Endothelial cell (in vitro differentiated cells): Measurements from ENCODE around the gene CTCF. TPM values are rescaled to one million over a fixed set of nuclear protein-coding genes. Genes with fewer than 3 reads are reported as not detected.

Source experiments
- DNase-seq: peaks from one replicate; pipeline ENCODE4 v3.0.0; 2021; ENCODE audit warnings: low spot score
- H3K27ac Mint-ChIP-seq: one replicate; pipeline ENCODE4 v1.8.0; 2021; ENCODE audit warnings: mixed read lengths, inconsistent platforms; ENCODE audit not compliant: unreplicated experiment
- H3K27me3 Mint-ChIP-seq: one replicate; pipeline ENCODE4 v1.8.0; 2021; ENCODE audit warnings: mild to moderate bottlenecking, moderate library complexity, mixed read lengths, inconsistent platforms; ENCODE audit not compliant: unreplicated experiment
- H3K36me3 Mint-ChIP-seq: one replicate; pipeline ENCODE4 v1.8.0; 2021; ENCODE audit warnings: mild to moderate bottlenecking, low read depth, mixed read lengths, inconsistent platforms; ENCODE audit not compliant: unreplicated experiment
- H3K4me1 Mint-ChIP-seq: one replicate; pipeline ENCODE4 v1.8.0; 2021; ENCODE audit warnings: mild to moderate bottlenecking, mixed read lengths, inconsistent platforms; ENCODE audit not compliant: unreplicated experiment
- H3K4me3 Mint-ChIP-seq: one replicate; pipeline ENCODE4 v1.8.0; 2021; ENCODE audit warnings: mild to moderate bottlenecking, mixed read lengths, inconsistent platforms; ENCODE audit not compliant: unreplicated experiment
- H3K9me3 Mint-ChIP-seq: one replicate; pipeline ENCODE4 v1.8.0; 2021; ENCODE audit warnings: mixed read lengths, inconsistent platforms; ENCODE audit not compliant: unreplicated experiment
- total RNA-seq: library from RNA; stranded (reverse); fragmentation: NEBNext Ultra II Directional; extraction: Animal tissue kit (Norgen Biotek cat#: 25700); gene quantifications from one replicate; pipeline ENCODE4 v1.2.1, GENCODE V29; 2021; ENCODE audit not compliant: unreplicated experiment
- TF ChIP-seq, protein P1 (sequence below): fragments of 200-600 bp; sonication (generic); IDR thresholded peaks from one replicate; pipeline ENCODE4 v1.5.0; 2021; ENCODE audit warnings: antibody characterized with exemption; ENCODE audit not compliant: unreplicated experiment

Gene CTCF
- total RNA-seq, 1 donor from 2014 or later = 40.1 TPM

DNA sequence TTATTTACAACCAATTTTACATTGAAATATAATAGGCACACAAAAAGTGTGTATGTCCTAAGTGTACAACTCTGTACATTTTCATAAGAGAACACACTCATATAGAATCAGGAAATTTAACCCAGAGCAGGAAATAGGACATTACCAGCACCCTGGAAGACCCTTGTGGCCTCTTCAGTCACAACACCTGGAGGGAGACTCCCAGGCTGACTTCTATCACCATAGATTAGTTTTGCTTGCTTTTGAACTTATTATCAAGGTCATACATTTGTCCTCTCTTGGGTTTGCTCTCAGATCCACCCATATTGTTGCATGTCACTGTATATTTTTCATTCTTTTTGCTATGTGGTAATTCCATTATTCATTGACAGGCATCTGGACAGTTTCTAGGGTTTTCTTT lies 27.9 kb upstream of the CTCF start:
- H3K27me3 Mint-ChIP-seq = peaks cover 36% of the 10 kb centered on the region
- H3K9me3 Mint-ChIP-seq = no peaks in the 10 kb centered on the region
- DNase-seq = no peak
- peaks cover 10% of the 10 kb centered on the region for H3K36me3 Mint-ChIP-seq
- H3K27ac Mint-ChIP-seq = no peak overlapping the region
- peaks cover 55% of the 10 kb centered on the region for H3K4me1 Mint-ChIP-seq
- TF ChIP-seq, protein P1, sequence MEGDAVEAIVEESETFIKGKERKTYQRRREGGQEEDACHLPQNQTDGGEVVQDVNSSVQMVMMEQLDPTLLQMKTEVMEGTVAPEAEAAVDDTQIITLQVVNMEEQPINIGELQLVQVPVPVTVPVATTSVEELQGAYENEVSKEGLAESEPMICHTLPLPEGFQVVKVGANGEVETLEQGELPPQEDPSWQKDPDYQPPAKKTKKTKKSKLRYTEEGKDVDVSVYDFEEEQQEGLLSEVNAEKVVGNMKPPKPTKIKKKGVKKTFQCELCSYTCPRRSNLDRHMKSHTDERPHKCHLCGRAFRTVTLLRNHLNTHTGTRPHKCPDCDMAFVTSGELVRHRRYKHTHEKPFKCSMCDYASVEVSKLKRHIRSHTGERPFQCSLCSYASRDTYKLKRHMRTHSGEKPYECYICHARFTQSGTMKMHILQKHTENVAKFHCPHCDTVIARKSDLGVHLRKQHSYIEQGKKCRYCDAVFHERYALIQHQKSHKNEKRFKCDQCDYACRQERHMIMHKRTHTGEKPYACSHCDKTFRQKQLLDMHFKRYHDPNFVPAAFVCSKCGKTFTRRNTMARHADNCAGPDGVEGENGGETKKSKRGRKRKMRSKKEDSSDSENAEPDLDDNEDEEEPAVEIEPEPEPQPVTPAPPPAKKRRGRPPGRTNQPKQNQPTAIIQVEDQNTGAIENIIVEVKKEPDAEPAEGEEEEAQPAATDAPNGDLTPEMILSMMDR = no peak
- H3K4me3 Mint-ChIP-seq = no peak overlapping the region

DNA sequence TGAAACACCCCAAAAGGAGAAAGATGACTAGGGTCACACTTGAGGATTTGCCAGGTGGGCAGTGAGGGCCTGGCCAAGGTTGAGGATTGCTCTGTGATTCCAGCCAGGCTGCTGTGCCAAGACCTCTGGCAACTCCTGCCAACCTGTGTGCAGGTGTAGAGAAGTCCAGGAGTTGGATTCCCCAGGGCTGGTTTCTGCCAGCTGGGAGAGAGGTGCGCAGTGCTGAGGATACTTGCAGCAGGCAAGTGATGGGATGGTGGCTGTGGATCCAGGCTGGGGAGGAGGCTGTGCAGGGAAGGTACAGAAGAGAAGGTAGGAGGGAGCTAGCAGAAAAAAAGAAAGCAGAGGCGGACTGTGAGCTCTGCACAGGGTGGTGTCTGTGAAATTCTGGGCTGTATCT lies 27.1 kb upstream of the CTCF start:
- Mint-ChIP-seq H3K4me3 (peak overlapping the region; percentile 57), H3K36me3 (peaks cover 14% of the 10 kb centered on the region), H3K27ac (peak overlapping the region; percentile 23), H3K27me3 (peaks cover 39% of the 10 kb centered on the region), H3K9me3 (no peaks in the 10 kb centered on the region), H3K4me1 (peaks cover 55% of the 10 kb centered on the region)
- DNase-seq = no peak
- TF ChIP-seq, protein P1 = no peak

DNA sequence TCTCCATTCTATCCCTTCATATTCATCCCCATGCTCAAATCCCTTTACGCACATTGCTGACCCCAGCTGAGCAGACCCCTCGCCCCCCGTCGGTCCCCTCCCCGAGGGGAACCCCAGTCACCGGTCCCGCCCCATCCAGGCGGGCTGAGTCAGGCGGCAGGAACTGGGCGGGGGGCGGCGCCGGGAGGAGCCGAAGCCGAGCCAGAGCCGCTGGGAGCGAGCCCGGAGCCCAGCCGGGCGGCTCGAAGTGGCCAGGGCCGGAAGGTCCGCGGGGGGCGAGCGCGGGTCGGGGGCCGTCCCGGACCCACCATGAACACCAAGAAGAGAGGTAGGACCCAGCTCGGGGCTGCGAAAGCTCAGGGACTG lies 25.1 kb upstream of the CTCF start:
- no peaks in the 10 kb centered on the region for H3K9me3 Mint-ChIP-seq
- DNase-seq = peak; percentile 84
- H3K4me1 Mint-ChIP-seq = peaks cover 53% of the 10 kb centered on the region
- H3K4me3 Mint-ChIP-seq = peak overlapping the region; percentile 96
- peaks cover 41% of the 10 kb centered on the region for H3K27me3 Mint-ChIP-seq
- peak overlapping the region; percentile 93 for H3K27ac Mint-ChIP-seq
- peaks cover 29% of the 10 kb centered on the region for H3K36me3 Mint-ChIP-seq
- TF ChIP-seq, protein P1 = no peak

DNA sequence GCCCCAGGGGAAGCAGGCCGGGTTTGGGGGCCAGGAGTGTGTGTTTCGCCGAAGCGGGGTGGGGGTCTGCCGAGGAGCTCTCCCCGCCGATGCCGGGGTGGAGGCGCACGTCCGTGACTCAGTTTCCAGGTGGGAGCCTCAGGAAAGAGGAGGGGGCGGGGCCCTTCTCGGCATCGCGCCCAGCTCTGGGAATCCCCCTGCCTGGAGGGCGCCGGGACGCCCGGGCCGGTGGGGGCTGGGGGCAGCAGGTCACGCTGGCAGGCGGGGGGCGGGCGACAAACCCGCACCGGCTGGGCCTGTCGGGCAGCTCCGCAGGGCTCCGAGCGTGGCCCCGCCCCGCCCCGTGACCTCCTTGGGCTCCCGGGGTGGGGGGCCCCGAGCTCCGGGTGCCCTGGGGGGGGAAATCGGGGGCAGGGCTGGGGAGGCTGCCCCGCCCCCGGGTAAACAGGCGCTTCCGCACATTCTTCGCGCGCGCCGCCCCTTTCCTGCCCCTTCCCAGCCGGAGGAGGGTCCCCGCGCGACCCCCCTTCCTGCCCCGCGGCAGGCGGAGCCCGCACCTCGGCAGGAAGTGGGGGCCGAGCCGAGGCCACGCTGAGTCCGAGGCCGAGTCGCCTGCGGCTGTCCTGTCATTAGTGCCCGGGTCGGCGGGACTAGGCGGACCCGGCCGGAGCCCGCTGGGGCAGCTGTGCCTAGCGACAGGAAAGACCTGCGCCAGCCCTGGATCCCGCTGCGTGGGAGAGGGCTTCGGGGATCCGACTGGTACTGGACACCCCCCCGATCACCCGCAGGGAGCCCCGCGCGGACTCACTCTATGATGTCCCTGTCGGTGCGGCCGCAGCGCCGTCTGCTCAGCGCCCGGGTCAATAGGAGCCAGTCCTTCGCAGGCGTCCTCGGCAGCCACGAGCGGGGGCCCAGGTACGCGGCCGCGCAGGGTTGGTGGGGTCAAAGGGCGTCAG lies 24.4 kb upstream of the CTCF start:
- H3K27me3 Mint-ChIP-seq = peaks cover 37% of the 10 kb centered on the region
- H3K27ac Mint-ChIP-seq = peak overlapping the region; percentile 24
- H3K4me1 Mint-ChIP-seq = peaks cover 54% of the 10 kb centered on the region
- peaks cover 35% of the 10 kb centered on the region for H3K36me3 Mint-ChIP-seq
- peak; percentile 84 for DNase-seq
- TF ChIP-seq, protein P1 = no peak
- no peaks in the 10 kb centered on the region for H3K9me3 Mint-ChIP-seq
- H3K4me3 Mint-ChIP-seq = peak overlapping the region; percentile 90

DNA sequence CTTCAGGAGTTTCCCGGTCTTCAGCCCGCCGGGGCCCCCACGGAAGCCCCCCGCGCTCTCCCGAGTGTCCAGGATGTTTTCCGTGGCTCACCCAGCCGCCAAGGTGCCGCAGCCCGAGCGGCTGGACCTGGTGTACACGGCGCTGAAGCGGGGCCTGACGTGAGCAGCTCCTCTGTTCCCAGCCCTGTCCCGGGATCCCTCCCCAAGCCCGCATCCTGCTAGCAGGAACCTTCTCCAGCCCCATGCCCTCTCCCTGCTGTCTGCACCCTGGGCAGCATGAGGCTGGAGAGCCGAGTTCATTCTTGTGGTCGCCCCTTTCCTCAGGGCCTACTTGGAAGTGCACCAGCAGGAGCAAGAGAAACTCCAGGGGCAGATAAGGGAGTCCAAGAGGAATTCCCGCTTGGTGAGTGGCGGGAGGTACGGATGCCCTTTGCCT lies 23.6 kb upstream of the CTCF start:
- Mint-ChIP-seq H3K27me3 (peaks cover 34% of the 10 kb centered on the region), H3K27ac (peak overlapping the region; percentile 75), H3K9me3 (no peaks in the 10 kb centered on the region), H3K36me3 (peaks cover 41% of the 10 kb centered on the region), H3K4me1 (peaks cover 47% of the 10 kb centered on the region), H3K4me3 (peak overlapping the region; percentile 90)
- DNase-seq = no peak
- TF ChIP-seq, protein P1 = no peak
